Transverse colon (tissue), 4 donors: Measurements from ENCODE around the gene CDKN2B-AS1. TPM values are rescaled to one million over a fixed set of nuclear protein-coding genes. Genes with fewer than 3 reads are reported as not detected.

Experiments used
- DNase-seq: peaks from one replicate; pipeline ENCODE4 v3.0.0-alpha.2; 2019
- H3K27ac ChIP-seq, 4 donors: fragments of 200-600 bp; sonication (generic); 2 replicates each; pipeline ENCODE4 v1.5.1; 2016 to 2018; ENCODE audit warnings: inconsistent platforms in 4 of 4
- H3K27me3 ChIP-seq: fragments of 200-600 bp; sonication (generic); 2 replicates; pipeline ENCODE4 v1.5.1; 2017; ENCODE audit warnings: inconsistent platforms
- H3K36me3 ChIP-seq, 4 donors: fragments of 200-600 bp; sonication (generic); 2 replicates each; pipeline ENCODE4 v1.5.1; 2017 to 2019; ENCODE audit warnings: inconsistent platforms in 4 of 4
- H3K4me1 ChIP-seq, 4 donors: fragments of 200-600 bp; sonication (generic); 2 replicates each; pipeline ENCODE4 v1.5.1; 2017 to 2020; ENCODE audit warnings: inconsistent platforms in 4 of 4
- H3K4me3 ChIP-seq, 4 donors: fragments of 200-600 bp; sonication (generic); 1 replicate in 1 of 4; 2 replicates in 3 of 4; pipeline versions ENCODE4 v1.5.1 to v1.6.1; 2017 to 2019; ENCODE audit warnings: inconsistent platforms in 4 of 4
- H3K9me3 ChIP-seq, 2 donors: fragments of 200-600 bp; sonication (generic); 2 replicates each; pipeline ENCODE4 v1.5.1; 2017 to 2019; ENCODE audit warnings: inconsistent platforms in 2 of 2
- EP300 ChIP-seq: sonication (generic); formaldehyde crosslinking; IDR thresholded peaks from one replicate; pipeline ENCODE4 v1.6.1; 2017; ENCODE audit warnings: antibody characterized with exemption, low read depth
- POLR2A ChIP-seq: fragments of 450-650 bp; IDR thresholded peaks from one replicate; pipeline ENCODE4 v1.6.1; 2016; ENCODE audit warnings: antibody characterized with exemption, mild to moderate bottlenecking, moderate library complexity
- POLR2AphosphoS5 ChIP-seq, 3 donors: sonication (generic); formaldehyde crosslinking; IDR thresholded peaks; one replicate each; pipeline ENCODE4 v1.6.1; 2016; ENCODE audit warnings: antibody characterized with exemption in 3 of 3
- WGBS, 2 donors: methylation state at CpG; one replicate each; pipeline ENCODE4 v1.1.5; 2018; ENCODE audit warnings: low coverage in 1 of 2; 5-methylcytosine and 5-hydroxymethylcytosine counted together
- in situ Hi-C, 4 donors: fragments of 200-750 bp; cut with MboI; loops; one replicate each; pipeline versions ENCODE4 v1.15.0 to v1.15.1; 2017; ENCODE audit warnings: low sequenced_read_pairs in 3 of 4, low pct_ligation_motif_present in 1 of 4, low pct_unique_long_range_greater_than_20kb in 1 of 4
- intact Hi-C: fragments of 100-400 bp; cut with DNase I; formaldehyde crosslinking; loops from one replicate; pipeline ENCODE4 v1.15.1; 2023; ENCODE audit warnings: low total_unique reads
- total RNA-seq, 4 donors: library from RNA; depleted of rRNA; stranded (reverse); fragments of >200 nt; gene quantifications; one replicate each; pipeline ENCODE4 v1.1.0, GENCODE V29; 2016
- TF ChIP-seq, protein P1 (sequence below), 5 experiments: fragments of 200-600 bp in 3 of 5; fragments of 450-650 bp in 2 of 5; sonication (generic) in 3 of 5; IDR thresholded peaks; 1 replicate in 2 of 5; 2 replicates in 3 of 5; pipeline ENCODE4 v1.5.1; 2016 to 2017; ENCODE audit warnings: antibody characterized with exemption in 5 of 5, inconsistent platforms in 3 of 5, mild to moderate bottlenecking in 2 of 5, moderate library complexity in 1 of 5

The CDKN2B-AS1 gene
- total RNA-seq, 4 donors from 2014 or later, result 1.00 to 152 (median 46.0) TPM

DNA sequence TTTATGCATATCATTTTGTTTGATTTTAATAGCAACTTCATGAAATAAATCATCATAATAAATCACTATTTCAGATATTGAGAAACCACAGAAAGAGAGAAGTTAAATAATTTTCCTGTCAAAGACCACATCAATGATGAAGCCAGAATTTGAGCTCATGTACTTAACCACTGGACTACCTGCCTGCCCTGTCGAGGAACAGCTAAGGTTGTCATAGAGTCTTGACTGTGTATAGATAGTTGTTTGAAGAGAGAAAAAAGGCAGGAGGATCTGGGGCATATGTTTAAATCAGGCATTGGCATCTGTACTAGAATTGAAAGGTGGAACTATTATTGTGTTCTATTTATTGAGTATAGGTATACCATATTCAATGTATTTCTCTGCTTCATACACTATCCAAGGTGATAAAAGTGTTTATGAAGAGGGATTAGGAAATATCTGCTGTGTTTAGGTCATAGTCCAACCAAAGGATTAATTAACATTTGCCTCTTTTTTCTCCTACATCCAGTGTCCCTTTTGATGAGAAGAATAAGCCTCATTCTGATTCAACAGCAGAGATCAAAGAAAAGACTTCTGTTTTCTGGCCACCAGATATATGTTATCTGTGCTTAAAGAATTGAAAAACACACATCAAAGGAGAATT lies 51.8 kb downstream of the CDKN2B-AS1 start:
- 63 to 88% methylated on average over 1 of the region's 1 CpG for WGBS, 2 donors
- H3K36me3 ChIP-seq, result no peaks in the 10 kb centered on the region
- TF ChIP-seq, protein P1, sequence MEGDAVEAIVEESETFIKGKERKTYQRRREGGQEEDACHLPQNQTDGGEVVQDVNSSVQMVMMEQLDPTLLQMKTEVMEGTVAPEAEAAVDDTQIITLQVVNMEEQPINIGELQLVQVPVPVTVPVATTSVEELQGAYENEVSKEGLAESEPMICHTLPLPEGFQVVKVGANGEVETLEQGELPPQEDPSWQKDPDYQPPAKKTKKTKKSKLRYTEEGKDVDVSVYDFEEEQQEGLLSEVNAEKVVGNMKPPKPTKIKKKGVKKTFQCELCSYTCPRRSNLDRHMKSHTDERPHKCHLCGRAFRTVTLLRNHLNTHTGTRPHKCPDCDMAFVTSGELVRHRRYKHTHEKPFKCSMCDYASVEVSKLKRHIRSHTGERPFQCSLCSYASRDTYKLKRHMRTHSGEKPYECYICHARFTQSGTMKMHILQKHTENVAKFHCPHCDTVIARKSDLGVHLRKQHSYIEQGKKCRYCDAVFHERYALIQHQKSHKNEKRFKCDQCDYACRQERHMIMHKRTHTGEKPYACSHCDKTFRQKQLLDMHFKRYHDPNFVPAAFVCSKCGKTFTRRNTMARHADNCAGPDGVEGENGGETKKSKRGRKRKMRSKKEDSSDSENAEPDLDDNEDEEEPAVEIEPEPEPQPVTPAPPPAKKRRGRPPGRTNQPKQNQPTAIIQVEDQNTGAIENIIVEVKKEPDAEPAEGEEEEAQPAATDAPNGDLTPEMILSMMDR (IDR thresholded peaks at IDR 0.05), result no peak
- no peak for TF ChIP-seq POLR2A
- TF ChIP-seq POLR2AphosphoS5 (IDR thresholded peaks at IDR 0.05), result no peak
- TF ChIP-seq EP300, result no peak
- H3K4me1 ChIP-seq, result peaks cover 0 to 23% (median 4%) of the 10 kb centered on the region in 4 donors
- no peak overlapping the region for H3K4me3 ChIP-seq
- intact Hi-C loops (no loop called here), in situ Hi-C loops (loop anchor here in 1 of 4 donors (25.0 kb wide), 1 partner anchor 416 kb away; no protein-coding TSS in a partner anchor)
- H3K27ac ChIP-seq, result no peak overlapping the region
- no peaks in the 10 kb centered on the region for H3K27me3 ChIP-seq
- no peaks in the 10 kb centered on the region for H3K9me3 ChIP-seq
- DNase-seq, result no peak

DNA sequence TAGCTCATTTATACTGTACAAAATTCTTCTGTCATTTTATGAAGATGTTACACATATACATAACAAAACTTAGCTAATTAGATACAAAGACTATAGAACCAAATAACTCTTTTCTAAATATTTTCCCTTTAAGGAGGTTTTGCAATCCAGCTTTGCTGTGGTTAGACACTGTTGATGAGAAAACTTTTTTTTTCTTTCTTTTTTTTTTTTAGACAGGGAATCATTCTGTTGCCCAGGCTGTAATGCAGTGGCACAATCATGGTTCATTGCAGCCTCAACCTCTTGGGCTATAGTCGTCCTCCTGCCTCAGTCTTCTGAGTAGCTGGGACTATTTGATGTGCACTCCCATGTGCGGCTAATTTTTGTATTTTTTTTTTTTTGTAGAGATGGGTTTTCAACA lies 53.0 kb downstream of the CDKN2B-AS1 start:
- no peak overlapping the region for H3K27ac ChIP-seq
- no peak for TF ChIP-seq POLR2A
- no peak for TF ChIP-seq POLR2AphosphoS5 (IDR thresholded peaks at IDR 0.05)
- TF ChIP-seq, protein P1 (IDR thresholded peaks at IDR 0.05), result no peak
- TF ChIP-seq EP300, result no peak
- no peaks in the 10 kb centered on the region for H3K27me3 ChIP-seq
- no peaks in the 10 kb centered on the region for H3K9me3 ChIP-seq
- no peaks in the 10 kb centered on the region for H3K36me3 ChIP-seq
- no peak for DNase-seq
- intact Hi-C loops, result no loop called here
- H3K4me3 ChIP-seq, result no peak overlapping the region
- in situ Hi-C loops, result loop anchor here in 1 of 4 donors (25.0 kb wide), 1 partner anchor 415 kb away; no protein-coding TSS in a partner anchor
- 88 to 94% methylated on average over 2 of the region's 2 CpGs for WGBS, 2 donors
- H3K4me1 ChIP-seq, result peaks cover 0 to 17% (median under 1%) of the 10 kb centered on the region in 4 donors

DNA sequence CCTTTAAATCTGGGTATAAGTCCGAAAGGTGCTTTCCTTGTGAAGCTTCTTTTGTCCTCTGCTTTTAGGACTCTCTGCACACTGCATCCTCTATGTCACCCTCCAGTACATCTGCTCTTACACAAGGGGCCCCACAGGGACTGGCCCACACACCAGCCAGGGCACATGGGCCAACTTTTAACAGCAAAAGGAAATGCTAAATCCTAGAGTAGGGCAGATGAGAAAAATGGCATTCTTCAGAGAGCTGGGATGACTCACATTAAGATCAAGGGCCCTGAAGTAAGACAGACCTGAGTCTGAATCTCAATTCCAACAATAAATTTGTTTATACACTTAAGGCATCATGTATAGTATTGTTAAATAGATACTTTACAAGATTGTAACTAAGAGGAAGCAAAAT lies 54.8 kb downstream of the CDKN2B-AS1 start:
- no peak for DNase-seq
- intact Hi-C loops (no loop called here), in situ Hi-C loops (loop anchor here in 1 of 4 donors (25.0 kb wide), 1 partner anchor 413 kb away; no protein-coding TSS in a partner anchor)
- peaks cover 0 to 8% (median 0%) of the 10 kb centered on the region in 4 donors for H3K4me1 ChIP-seq
- no peaks in the 10 kb centered on the region for H3K36me3 ChIP-seq
- no peaks in the 10 kb centered on the region for H3K27me3 ChIP-seq
- no peak overlapping the region for H3K4me3 ChIP-seq
- no peak overlapping the region for H3K27ac ChIP-seq
- no peak for TF ChIP-seq EP300
- TF ChIP-seq, protein P1 (IDR thresholded peaks at IDR 0.05), result no peak
- no peak for TF ChIP-seq POLR2AphosphoS5 (IDR thresholded peaks at IDR 0.05)
- TF ChIP-seq POLR2A, result no peak
- 100% methylated on average over 1 of the region's 1 CpG for WGBS, 2 donors
- no peaks in the 10 kb centered on the region for H3K9me3 ChIP-seq

DNA sequence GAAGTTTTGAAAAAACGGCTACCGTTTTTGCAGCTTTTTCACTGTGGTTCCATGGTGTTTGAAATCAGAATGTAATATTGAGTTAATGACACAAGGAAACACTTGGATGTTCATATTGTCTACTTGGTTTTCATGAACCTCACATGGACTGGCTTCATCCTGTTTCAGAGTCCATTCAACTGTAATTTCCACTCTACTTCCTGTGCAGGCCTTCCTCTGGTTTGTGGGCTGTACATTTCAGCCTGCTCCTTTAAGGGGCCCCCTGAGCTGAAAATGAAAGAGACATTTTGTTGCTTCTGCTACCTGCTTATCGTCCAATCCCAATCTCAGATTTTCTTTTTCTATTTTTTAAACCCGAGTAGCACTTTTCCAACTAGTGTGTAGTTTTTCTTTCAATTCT lies 56.3 kb downstream of the CDKN2B-AS1 start:
- Histone ChIP-seq H3K36me3 (no peaks in the 10 kb centered on the region), H3K4me1 (peaks cover 0 to under 1% (median 0%) of the 10 kb centered on the region in 4 donors), H3K27ac (no peak overlapping the region), H3K9me3 (no peaks in the 10 kb centered on the region), H3K4me3 (no peak overlapping the region), H3K27me3 (no peaks in the 10 kb centered on the region)
- TF ChIP-seq EP300 (no peak), POLR2AphosphoS5 (IDR thresholded peaks at IDR 0.05) (no peak), POLR2A (no peak)
- TF ChIP-seq, protein P1 (IDR thresholded peaks at IDR 0.05), result no peak
- in situ Hi-C loops (no loop called here), intact Hi-C loops (no loop called here)
- WGBS, 2 donors, result 63 to 72% methylated on average over 2 to 4 of the region's 4 CpGs
- no peak for DNase-seq
